Rectal smooth muscle tissue (tissue), 1 donor: ENCODE results near the gene DTYMK.

ENCODE experiments used
- H3K27ac ChIP-seq: one replicate; pipeline ENCODE4 v1.7.0; 2013; ENCODE audit warnings: low read depth, low read length, inconsistent platforms
- H3K27me3 ChIP-seq: one replicate; pipeline ENCODE4 v1.7.0; 2013; ENCODE audit warnings: low read length; ENCODE audit not compliant: control insufficient read depth, insufficient read depth
- H3K36me3 ChIP-seq: one replicate; pipeline ENCODE4 v1.7.0; 2013; ENCODE audit warnings: low read length; ENCODE audit not compliant: control insufficient read depth, insufficient read depth
- H3K4me1 ChIP-seq: one replicate; pipeline ENCODE4 v1.7.0; 2013; ENCODE audit warnings: low read length; ENCODE audit not compliant: control insufficient read depth, insufficient read depth
- H3K4me3 ChIP-seq: one replicate; pipeline ENCODE4 v1.7.0; 2013; ENCODE audit warnings: low read length
- H3K9ac ChIP-seq: one replicate; pipeline ENCODE4 v1.7.0; 2013; ENCODE audit warnings: low read length

DTYMK gene

GRCh38 chr2:241649927-241650326 lies 36.7 kb downstream of the DTYMK start:
- Histone ChIP-seq H3K4me3 (no peak overlapping the region), H3K36me3 (peaks cover 11% of the 10 kb centered on the region), H3K27ac (no peak overlapping the region), H3K9ac (no peak overlapping the region), H3K27me3 (no peaks in the 10 kb centered on the region), H3K4me1 (peaks cover 5% of the 10 kb centered on the region)

GRCh38 chr2:241649404-241649803 lies 37.2 kb downstream of the DTYMK start:
- peaks cover 5% of the 10 kb centered on the region for H3K4me1 ChIP-seq
- H3K27ac ChIP-seq, result no peak overlapping the region
- H3K36me3 ChIP-seq, result peaks cover 6% of the 10 kb centered on the region
- H3K4me3 ChIP-seq, result no peak overlapping the region
- H3K9ac ChIP-seq, result no peak overlapping the region
- H3K27me3 ChIP-seq, result no peaks in the 10 kb centered on the region

- no peak overlapping the region for H3K27ac ChIP-seq
- H3K4me3 ChIP-seq, result no peak overlapping the region
- H3K9ac ChIP-seq, result no peak overlapping the region
- peaks cover 5% of the 10 kb centered on the region for H3K4me1 ChIP-seq
- H3K27me3 ChIP-seq, result no peaks in the 10 kb centered on the region
- H3K36me3 ChIP-seq, result peaks cover 6% of the 10 kb centered on the region
Measured at GRCh38 chr2:241648453-241648852, 38.2 kb downstream of the DTYMK start.

GRCh38 chr2:241645915-241646645 lies 40.5 kb downstream of the DTYMK start:
- no peak overlapping the region for H3K4me3 ChIP-seq
- H3K4me1 ChIP-seq, result peaks cover 5% of the 10 kb centered on the region
- no peaks in the 10 kb centered on the region for H3K36me3 ChIP-seq
- no peak overlapping the region for H3K9ac ChIP-seq
- H3K27me3 ChIP-seq, result no peaks in the 10 kb centered on the region
- no peak overlapping the region for H3K27ac ChIP-seq

- no peak overlapping the region for H3K4me3 ChIP-seq
- no peak overlapping the region for H3K27ac ChIP-seq
- H3K36me3 ChIP-seq, result no peaks in the 10 kb centered on the region
- no peaks in the 10 kb centered on the region for H3K27me3 ChIP-seq
- H3K9ac ChIP-seq, result no peak overlapping the region
- peaks cover 5% of the 10 kb centered on the region for H3K4me1 ChIP-seq
Measured at GRCh38 chr2:241645056-241645914, 41.3 kb downstream of the DTYMK start.

- Histone ChIP-seq H3K9ac (no peak overlapping the region), H3K27ac (no peak overlapping the region), H3K27me3 (no peaks in the 10 kb centered on the region), H3K4me3 (no peak overlapping the region), H3K36me3 (no peaks in the 10 kb centered on the region), H3K4me1 (peaks cover 9% of the 10 kb centered on the region)
Measured at GRCh38 chr2:241641631-241642030, 45.0 kb downstream of the DTYMK start.

- no peaks in the 10 kb centered on the region for H3K27me3 ChIP-seq
- no peak overlapping the region for H3K4me3 ChIP-seq
- H3K4me1 ChIP-seq, result peaks cover 14% of the 10 kb centered on the region
- no peak overlapping the region for H3K27ac ChIP-seq
- H3K9ac ChIP-seq, result no peak overlapping the region
- H3K36me3 ChIP-seq, result no peaks in the 10 kb centered on the region
Measured at GRCh38 chr2:241640165-241640795, 46.3 kb downstream of the DTYMK start.

GRCh38 chr2:241639385-241639784 lies 47.2 kb downstream of the DTYMK start:
- peaks cover 14% of the 10 kb centered on the region for H3K4me1 ChIP-seq
- no peak overlapping the region for H3K9ac ChIP-seq
- no peaks in the 10 kb centered on the region for H3K27me3 ChIP-seq
- no peaks in the 10 kb centered on the region for H3K36me3 ChIP-seq
- H3K27ac ChIP-seq, result no peak overlapping the region
- H3K4me3 ChIP-seq, result no peak overlapping the region

GRCh38 chr2:241638940-241639339 lies 47.7 kb downstream of the DTYMK start:
- Histone ChIP-seq H3K4me3 (no peak overlapping the region), H3K27me3 (no peaks in the 10 kb centered on the region), H3K36me3 (no peaks in the 10 kb centered on the region), H3K27ac (no peak overlapping the region), H3K4me1 (peaks cover 14% of the 10 kb centered on the region), H3K9ac (no peak overlapping the region)

GRCh38 chr2:241637795-241638660 lies 48.6 kb downstream of the DTYMK start:
- peaks cover 14% of the 10 kb centered on the region for H3K4me1 ChIP-seq
- H3K27me3 ChIP-seq, result no peaks in the 10 kb centered on the region
- peak overlapping the region; percentile 61 for H3K27ac ChIP-seq
- H3K4me3 ChIP-seq, result peak overlapping the region; percentile 95
- peaks cover 3% of the 10 kb centered on the region for H3K36me3 ChIP-seq
- H3K9ac ChIP-seq, result peak overlapping the region; percentile 26

GRCh38 chr2:241637018-241637794 lies 49.4 kb downstream of the DTYMK start, which contains the start of the genes ATG4B and THAP4:
TSS of gene ATG4B (plus strand) at chr2:241637693. CDS start at chr2:241637715, 22 bp downstream.
TSS of gene THAP4 (minus strand) at chr2:241637158. CDS start at chr2:241637017, 141 bp downstream.
- H3K9ac ChIP-seq, result peak within 1 kb of the TSS; percentile 85
- H3K4me3 ChIP-seq, result peak within 1 kb of the TSS; percentile 95
- H3K36me3 ChIP-seq, result peaks cover 10% of the 10 kb centered on the region
- H3K27me3 ChIP-seq, result no peaks in the 10 kb centered on the region
- peaks cover 14% of the 10 kb centered on the region for H3K4me1 ChIP-seq
- H3K27ac ChIP-seq, result peak within 1 kb of the TSS; percentile 97
